AG08396 (cell line): ENCODE results near the gene SCN7A.
"Not testable (repeated sequence)": the region's sequence is repeated elsewhere in the genome, so short reads cannot be mapped to it uniquely, and the experiment has no call there.

Experiments used
- DNase-seq: peaks from one replicate; pipeline ENCODE4 v3.0.0; 2012; ENCODE audit warnings: low spot score, mixed read lengths

Gene SCN7A

GRCh38 chr2:166494140-166494624 is at the start of gene SCN7A:
SCN7A (minus strand) TSS chr2:166494249; CDS start chr2:166477696, 16,553 bp downstream.
- DNase-seq = peak; percentile 32

- DNase-seq = peak; percentile 52
Observed at GRCh38 chr2:166539340-166540162, 45.5 kb upstream of the SCN7A start.

- DNase-seq = no peak
Observed at GRCh38 chr2:166536111-166536510, 42.1 kb upstream of the SCN7A start.

GRCh38 chr2:166521155-166521554 is 27.1 kb upstream of the SCN7A start:
- DNase-seq = no peak

GRCh38 chr2:166520604-166521003 is 26.6 kb upstream of the SCN7A start:
- no peak for DNase-seq

- no peak for DNase-seq
Observed at GRCh38 chr2:166519391-166519962, 25.4 kb upstream of the SCN7A start.

- DNase-seq = no peak
Observed at GRCh38 chr2:166518634-166519390, 24.8 kb upstream of the SCN7A start.

GRCh38 chr2:166517533-166518061 is 23.5 kb upstream of the SCN7A start:
- no peak for DNase-seq

GRCh38 chr2:166516712-166517303 is 22.8 kb upstream of the SCN7A start:
- DNase-seq = no peak

- DNase-seq = no peak
Observed at GRCh38 chr2:166513952-166514351, 19.9 kb upstream of the SCN7A start.

GRCh38 chr2:166499281-166499680 is 5.2 kb upstream of the SCN7A start:
- no peak for DNase-seq

GRCh38 chr2:166491461-166491860 is 2.6 kb downstream of the SCN7A start:
- no peak for DNase-seq

- DNase-seq = no peak
Observed at GRCh38 chr2:166487171-166487570, 6.9 kb downstream of the SCN7A start.

GRCh38 chr2:166485558-166486178 is 8.4 kb downstream of the SCN7A start:
- DNase-seq = no peak

- DNase-seq = no peak
Observed at GRCh38 chr2:166472332-166472731, 21.7 kb downstream of the SCN7A start.

- no peak for DNase-seq
Observed at GRCh38 chr2:166468124-166469024, 25.7 kb downstream of the SCN7A start.

GRCh38 chr2:166464187-166464586 is 29.9 kb downstream of the SCN7A start:
- no peak for DNase-seq

GRCh38 chr2:166463640-166464039 is 30.4 kb downstream of the SCN7A start:
- no peak for DNase-seq

GRCh38 chr2:166458674-166459073 is 35.4 kb downstream of the SCN7A start:
- DNase-seq = no peak

GRCh38 chr2:166455823-166456222 is 38.2 kb downstream of the SCN7A start:
- not testable (repeated sequence) for DNase-seq
